ENCODE measurements around the gene EDDM13.

GRCh38 chr19:56271151-56271550, 1.4 kb upstream of the EDDM13 start:
- no peak for TF ChIP-seq POLR2A (IDR thresholded peaks at IDR 0.05)
- no peak for TF ChIP-seq CTCF (IDR thresholded peaks at IDR 0.05)

Measured in right lobe of liver (tissue), 4 donors.